H9 (cell line): Measurements from ENCODE around the gene ASCC3. TPM values are rescaled to one million over a fixed set of nuclear protein-coding genes. Genes with fewer than 3 reads are reported as not detected.

ENCODE experiments used
- DNase-seq: peaks from one replicate; pipeline ENCODE4 v3.0.0-alpha.2; 2017
- H2AFZ ChIP-seq: one replicate; pipeline ENCODE4 v1.6.1; 2013; ENCODE audit warnings: mild to moderate bottlenecking, low read length, control low read depth, moderate library complexity
- H2AK5ac ChIP-seq: 2 replicates; pipeline ENCODE4 v1.6.1; 2013; ENCODE audit warnings: low read length, control low read depth, mixed read lengths; ENCODE audit not compliant: insufficient read length
- H2BK120ac ChIP-seq: one replicate; pipeline ENCODE4 v1.6.1; 2013; ENCODE audit warnings: low read depth, mild to moderate bottlenecking, low read length, control low read depth, inconsistent platforms; ENCODE audit not compliant: poor library complexity, severe bottlenecking
- H2BK12ac ChIP-seq: 2 replicates; pipeline ENCODE4 v1.6.1; 2013; ENCODE audit warnings: low read length, control low read depth, mixed read lengths, low read depth; ENCODE audit not compliant: insufficient read length
- H2BK15ac ChIP-seq: 2 replicates; pipeline ENCODE4 v1.6.1; 2013; ENCODE audit warnings: low read depth, low read length, control low read depth
- H2BK20ac ChIP-seq: one replicate; pipeline ENCODE4 v1.6.1; 2013; ENCODE audit warnings: low read depth, mild to moderate bottlenecking, low read length, control low read depth, inconsistent platforms; ENCODE audit not compliant: poor library complexity, severe bottlenecking
- H2BK5ac ChIP-seq: 2 replicates; pipeline ENCODE4 v1.6.1; 2013; ENCODE audit warnings: low read length, control low read depth, mixed read lengths; ENCODE audit not compliant: insufficient read length
- H3K14ac ChIP-seq: 2 replicates; pipeline ENCODE4 v1.6.1; 2013; ENCODE audit warnings: low read length, control low read depth; ENCODE audit not compliant: insufficient read depth
- H3K18ac ChIP-seq: 2 replicates; pipeline ENCODE4 v1.6.1; 2013; ENCODE audit warnings: low read depth, mild to moderate bottlenecking, mixed read lengths, low read length, control low read depth; ENCODE audit not compliant: insufficient read length
- H3K23ac ChIP-seq: 2 replicates; pipeline ENCODE4 v1.6.1; 2013; ENCODE audit warnings: low read length, control low read depth, mixed read lengths, low read depth; ENCODE audit not compliant: insufficient read length
- H3K23me2 ChIP-seq: 2 replicates; pipeline ENCODE4 v1.6.1; 2013; ENCODE audit warnings: low read depth, mild to moderate bottlenecking, mixed read lengths, low read length, control low read depth; ENCODE audit not compliant: insufficient read length, poor library complexity, severe bottlenecking
- H3K27ac ChIP-seq: 2 replicates; pipeline ENCODE4 v1.5.1; 2013; ENCODE audit warnings: low read length, control low read depth, mixed read lengths, low read depth; ENCODE audit not compliant: insufficient read length
- H3K27me3 ChIP-seq: 2 replicates; pipeline ENCODE4 v1.6.1; 2013; ENCODE audit warnings: low read length, control low read depth, inconsistent platforms; ENCODE audit not compliant: insufficient read depth
- H3K4ac ChIP-seq: 2 replicates; pipeline ENCODE4 v1.6.1; 2013; ENCODE audit warnings: low read depth, mild to moderate bottlenecking, control low read depth, inconsistent platforms, low read length, moderate library complexity
- H3K4me1 ChIP-seq: 2 replicates; pipeline ENCODE4 v1.6.1; 2013; ENCODE audit warnings: low read length, control low read depth, inconsistent platforms; ENCODE audit not compliant: insufficient read depth
- H3K4me2 ChIP-seq: 2 replicates; pipeline ENCODE4 v1.6.1; 2013; ENCODE audit warnings: low read length, control low read depth, mixed read lengths; ENCODE audit not compliant: insufficient read length, insufficient read depth
- H3K56ac ChIP-seq: 2 replicates; pipeline ENCODE4 v1.6.1; 2013; ENCODE audit warnings: low read depth, mild to moderate bottlenecking, mixed read lengths, low read length, control low read depth; ENCODE audit not compliant: insufficient read length
- H3K79me1 ChIP-seq: 2 replicates; pipeline ENCODE4 v1.6.1; 2013; ENCODE audit warnings: low read depth, mild to moderate bottlenecking, moderate library complexity, low read length, control low read depth, inconsistent platforms; ENCODE audit not compliant: insufficient read depth, poor library complexity, severe bottlenecking
- H3K79me2 ChIP-seq: 2 replicates; pipeline ENCODE4 v1.6.1; 2013; ENCODE audit warnings: low read length, control low read depth, inconsistent platforms; ENCODE audit not compliant: insufficient read depth
- H3K9ac ChIP-seq: 2 replicates; pipeline ENCODE4 v1.6.1; 2013; ENCODE audit warnings: low read length, control low read depth, mixed read lengths; ENCODE audit not compliant: insufficient read length; ENCODE audit errors: extremely low read depth
- H3K9me3 ChIP-seq: one replicate; pipeline ENCODE4 v1.6.1; 2013; ENCODE audit warnings: low read depth, low read length, inconsistent platforms; ENCODE audit not compliant: control insufficient read depth
- H3T11ph ChIP-seq: one replicate; pipeline ENCODE4 v1.6.1; 2013; ENCODE audit warnings: mild to moderate bottlenecking, low read length, control low read depth, inconsistent platforms
- H4K20me1 ChIP-seq: one replicate; pipeline ENCODE4 v1.6.1; 2013; ENCODE audit not compliant: control insufficient read depth, insufficient read length, insufficient read depth
- H4K5ac ChIP-seq: 2 replicates; pipeline ENCODE4 v1.6.1; 2013; ENCODE audit warnings: low read depth, mild to moderate bottlenecking, mixed read lengths, low read length, control low read depth; ENCODE audit not compliant: insufficient read length
- H4K8ac ChIP-seq: replicated peaks from 2 replicates; pipeline ENCODE4 v1.6.1; 2013; ENCODE audit warnings: low read length, control low read depth, mixed read lengths, low read depth; ENCODE audit not compliant: insufficient read length
- H4K91ac ChIP-seq: 2 replicates; pipeline ENCODE4 v1.6.1; 2013; ENCODE audit warnings: low read depth, mild to moderate bottlenecking, moderate library complexity, mixed read lengths, low read length, control low read depth; ENCODE audit not compliant: insufficient read length
- H3K27ac Mint-ChIP-seq, 3 experiments: 2 replicates in 2 of 3; 3 replicates in 1 of 3; pipeline ENCODE4 v1.8.0; 2020 to 2021; ENCODE audit warnings: mixed read lengths in 3 of 3, mild to moderate bottlenecking in 1 of 3, moderate library complexity in 1 of 3
- H3K27me3 Mint-ChIP-seq: 2 replicates; pipeline ENCODE4 v1.8.0; 2021; ENCODE audit warnings: low read depth, mild to moderate bottlenecking, moderate library complexity, mixed read lengths
- H3K36me3 Mint-ChIP-seq, 3 experiments: 2 replicates in 2 of 3; 3 replicates in 1 of 3; pipeline ENCODE4 v1.8.0; 2020 to 2021; ENCODE audit warnings: low read depth in 3 of 3, mixed read lengths in 3 of 3; ENCODE audit not compliant: insufficient read depth in 1 of 3
- H3K4me1 Mint-ChIP-seq, 2 experiments: 2 replicates each; pipeline ENCODE4 v1.8.0; 2020; ENCODE audit warnings: mixed read lengths in 2 of 2
- H3K4me3 Mint-ChIP-seq, 2 experiments: 2 replicates in 1 of 2; 3 replicates in 1 of 2; pipeline ENCODE4 v1.8.0; 2020 to 2021; ENCODE audit warnings: mild to moderate bottlenecking in 2 of 2, mixed read lengths in 2 of 2, moderate library complexity in 1 of 2
- H3K9me3 Mint-ChIP-seq, 2 experiments: 2 replicates in 1 of 2; 3 replicates in 1 of 2; pipeline ENCODE4 v1.8.0; 2020; ENCODE audit warnings: mild to moderate bottlenecking in 2 of 2, mixed read lengths in 2 of 2, moderate library complexity in 1 of 2
- WGBS: extraction: QIAGEN DNeasy Blood & Tissue Kit; methylation state at CpG from one replicate; pipeline ENCODE4 v1.1.7; 2013; ENCODE audit warnings: missing lambda C conversion rate, low lambda C conversion rate, mixed read lengths; ENCODE audit not compliant: insufficient read length; ENCODE audit errors: extremely low coverage; 5-methylcytosine and 5-hydroxymethylcytosine counted together
- total RNA-seq: library from RNA; stranded (reverse); gene quantifications from 2 replicates; pipeline ENCODE4 v1.2.1, GENCODE V29; 2021
- TF ChIP-seq, protein P1 (sequence below): fragments of 200-600 bp; sonication (generic); conservative IDR thresholded peaks from 3 replicates; pipeline ENCODE4 v1.8.0; 2021; ENCODE audit warnings: antibody characterized with exemption, mild to moderate bottlenecking

The ASCC3 gene
- total RNA-seq, 1 experiment from 2014 or later, result 63.8 TPM

DNA sequence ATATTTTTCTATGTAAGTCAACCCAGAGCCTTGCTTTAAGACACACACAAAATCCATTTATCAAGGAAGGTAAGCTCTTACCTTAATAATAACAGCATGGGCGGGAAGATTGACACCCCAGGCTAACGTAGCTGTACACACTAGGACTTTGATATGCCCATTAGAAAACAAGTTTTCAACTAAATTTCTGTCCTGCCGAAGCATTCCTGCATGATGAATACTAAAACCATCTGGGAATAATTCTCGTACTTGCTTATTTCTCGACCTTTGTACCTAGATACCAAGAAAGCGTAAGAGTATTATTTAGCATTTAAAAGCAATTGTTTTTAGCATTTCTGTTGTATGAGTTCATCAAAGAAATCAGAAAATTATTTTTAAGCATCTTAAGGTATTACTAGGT is 218.9 kb downstream of the ASCC3 start:
- Histone ChIP-seq H2BK5ac (no peak overlapping the region), H4K5ac (no peak overlapping the region), H3K14ac (no peak overlapping the region), H3K9ac (no peak overlapping the region), H2BK120ac (no peak overlapping the region), H3K56ac (no peak overlapping the region), H4K91ac (no peak overlapping the region), H3K23ac (no peak overlapping the region), H2BK15ac (no peak overlapping the region), H2BK12ac (no peak overlapping the region), H3K4me2 (no peak overlapping the region), H3K9me3 (no peaks in the 10 kb centered on the region), H3K79me1 (no peaks in the 10 kb centered on the region), H2BK20ac (no peak overlapping the region), H3K18ac (no peak overlapping the region), H3K23me2 (no peaks in the 10 kb centered on the region), H3T11ph (no peak overlapping the region), H4K8ac (no peak overlapping the region), H2AFZ (no peak overlapping the region), H3K27ac (no peak overlapping the region), H3K4ac (no peak overlapping the region), H2AK5ac (no peak overlapping the region), H3K4me1 (peaks cover 7% of the 10 kb centered on the region; the same call in 1 of the 2 replicates), H3K79me2 (no peaks in the 10 kb centered on the region), H4K20me1 (no peaks in the 10 kb centered on the region), H3K27me3 (no peaks in the 10 kb centered on the region)
- no peaks in the 10 kb centered on the region for H3K36me3 Mint-ChIP-seq
- H3K27ac Mint-ChIP-seq, result peak overlapping the region in 1 of 3 experiments; percentile 27; a peak in 1 of 7 replicates
- H3K27me3 Mint-ChIP-seq, result no peaks in the 10 kb centered on the region
- no peaks in the 10 kb centered on the region for H3K9me3 Mint-ChIP-seq
- no peak overlapping the region for H3K4me3 Mint-ChIP-seq
- WGBS, result no CpG with 5 or more reads among the region's 6 CpGs
- DNase-seq, result no peak
- peaks cover 25 to 30% of the 10 kb centered on the region in 2 experiments for H3K4me1 Mint-ChIP-seq
- TF ChIP-seq, protein P1, sequence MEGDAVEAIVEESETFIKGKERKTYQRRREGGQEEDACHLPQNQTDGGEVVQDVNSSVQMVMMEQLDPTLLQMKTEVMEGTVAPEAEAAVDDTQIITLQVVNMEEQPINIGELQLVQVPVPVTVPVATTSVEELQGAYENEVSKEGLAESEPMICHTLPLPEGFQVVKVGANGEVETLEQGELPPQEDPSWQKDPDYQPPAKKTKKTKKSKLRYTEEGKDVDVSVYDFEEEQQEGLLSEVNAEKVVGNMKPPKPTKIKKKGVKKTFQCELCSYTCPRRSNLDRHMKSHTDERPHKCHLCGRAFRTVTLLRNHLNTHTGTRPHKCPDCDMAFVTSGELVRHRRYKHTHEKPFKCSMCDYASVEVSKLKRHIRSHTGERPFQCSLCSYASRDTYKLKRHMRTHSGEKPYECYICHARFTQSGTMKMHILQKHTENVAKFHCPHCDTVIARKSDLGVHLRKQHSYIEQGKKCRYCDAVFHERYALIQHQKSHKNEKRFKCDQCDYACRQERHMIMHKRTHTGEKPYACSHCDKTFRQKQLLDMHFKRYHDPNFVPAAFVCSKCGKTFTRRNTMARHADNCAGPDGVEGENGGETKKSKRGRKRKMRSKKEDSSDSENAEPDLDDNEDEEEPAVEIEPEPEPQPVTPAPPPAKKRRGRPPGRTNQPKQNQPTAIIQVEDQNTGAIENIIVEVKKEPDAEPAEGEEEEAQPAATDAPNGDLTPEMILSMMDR, result no peak
